Measurements from ENCODE around the gene MRAP.

The MRAP gene

DNA sequence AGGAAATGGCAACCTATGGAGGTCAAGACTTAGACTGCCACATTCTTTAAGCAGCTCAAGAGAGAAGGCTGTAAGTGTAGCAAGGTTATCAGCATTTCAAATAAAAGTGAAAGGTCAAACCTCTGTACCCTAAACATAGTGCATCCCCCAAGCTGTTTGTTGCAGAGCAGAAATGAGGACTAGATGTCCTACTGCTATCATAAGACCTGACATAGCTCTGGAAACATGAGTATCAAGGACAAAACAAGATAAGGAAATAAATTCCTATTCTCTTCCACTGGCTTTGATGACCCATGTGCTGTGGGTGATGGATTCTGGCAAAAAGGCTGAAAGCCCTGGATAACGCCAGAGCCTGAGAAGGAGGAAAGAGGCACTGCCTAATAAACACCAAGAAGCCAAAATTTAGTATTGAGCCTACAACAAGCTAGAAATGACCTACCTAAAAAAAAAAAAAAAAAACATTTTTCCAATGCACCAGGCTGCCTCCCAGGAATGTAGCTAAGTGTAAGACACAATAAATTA is 58.3 kb downstream of the MRAP start:
- Histone ChIP-seq H3K4me1 (ENCODE audit: control insufficient read depth, insufficient read depth, low read length) (no peaks in the 10 kb centered on the region), H3K36me3 (ENCODE audit: control insufficient read depth, insufficient read depth, low read length) (peaks cover 9% of the 10 kb centered on the region), H3K9ac (ENCODE audit: low read length) (no peak overlapping the region), H3K9me3 (ENCODE audit: control insufficient read depth, low read length) (no peaks in the 10 kb centered on the region), H3K27me3 (ENCODE audit: control insufficient read depth, insufficient read depth, low read length) (no peaks in the 10 kb centered on the region), H3K4me3 (ENCODE audit: low read length) (no peak overlapping the region)

DNA sequence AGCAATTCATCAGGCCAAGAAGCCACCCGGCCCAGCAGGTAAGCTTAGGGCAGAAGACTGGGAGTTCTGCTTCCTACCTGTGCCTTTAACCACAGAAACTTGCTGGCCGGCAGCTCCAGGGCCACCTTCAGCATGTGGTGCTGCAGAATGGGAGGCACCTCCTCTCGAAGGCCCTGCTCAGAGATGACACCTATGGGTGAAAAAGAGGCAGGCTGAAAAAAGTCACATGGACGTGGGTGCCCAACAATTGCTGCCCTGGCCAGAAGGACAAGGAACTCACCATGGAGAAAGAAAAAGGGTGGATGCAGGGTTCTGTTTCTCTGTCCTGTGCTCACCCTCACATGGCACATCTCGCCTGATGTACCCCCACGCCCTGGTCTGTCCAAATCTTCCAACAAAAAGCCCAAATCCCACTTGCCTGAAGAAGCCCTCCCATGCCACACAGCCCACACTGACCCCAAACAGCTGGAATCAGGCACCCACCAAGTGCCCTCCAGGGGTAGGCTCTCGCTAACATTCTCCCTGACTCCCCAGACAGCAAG is 61.1 kb downstream of the MRAP start:
- no peaks in the 10 kb centered on the region for H3K27me3 ChIP-seq (ENCODE audit: control insufficient read depth, insufficient read depth, low read length)
- H3K4me3 ChIP-seq (ENCODE audit: low read length) = no peak overlapping the region
- no peaks in the 10 kb centered on the region for H3K9me3 ChIP-seq (ENCODE audit: control insufficient read depth, low read length)
- H3K4me1 ChIP-seq (ENCODE audit: control insufficient read depth, insufficient read depth, low read length) = peaks cover 11% of the 10 kb centered on the region
- no peaks in the 10 kb centered on the region for H3K36me3 ChIP-seq (ENCODE audit: control insufficient read depth, insufficient read depth, low read length)
- no peak overlapping the region for H3K9ac ChIP-seq (ENCODE audit: low read length)

DNA sequence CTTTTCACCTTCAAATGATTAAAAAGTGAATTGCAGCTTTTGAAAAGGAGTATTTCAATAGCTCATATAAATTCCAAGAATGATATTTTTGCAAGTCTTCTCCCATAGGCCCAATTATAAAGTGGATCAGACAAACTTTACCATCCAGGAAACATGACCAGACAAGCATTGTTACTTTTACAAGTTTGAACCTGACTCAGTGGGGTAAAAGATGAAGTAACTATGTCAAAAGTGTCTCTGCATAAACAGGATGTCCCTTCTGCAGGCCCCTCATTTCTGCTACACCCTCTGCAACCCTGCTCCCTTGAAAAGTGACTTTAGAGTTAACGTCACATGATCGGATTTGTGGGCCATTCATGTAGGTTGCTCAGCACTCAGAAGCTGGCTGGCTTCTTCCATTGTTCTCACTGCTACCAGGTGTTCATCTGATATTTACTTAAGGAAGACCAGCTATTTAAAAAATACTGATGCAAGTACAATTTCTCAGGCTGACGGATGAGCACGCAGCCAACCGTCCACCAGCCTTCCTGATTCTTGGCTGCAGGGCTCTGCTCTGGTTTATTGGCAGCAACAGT is 61.8 kb downstream of the MRAP start:
- Histone ChIP-seq H3K4me3 (ENCODE audit: low read length) (no peak overlapping the region), H3K36me3 (ENCODE audit: control insufficient read depth, insufficient read depth, low read length) (no peaks in the 10 kb centered on the region), H3K27me3 (ENCODE audit: control insufficient read depth, insufficient read depth, low read length) (no peaks in the 10 kb centered on the region), H3K9me3 (ENCODE audit: control insufficient read depth, low read length) (no peaks in the 10 kb centered on the region), H3K9ac (ENCODE audit: low read length) (no peak overlapping the region), H3K4me1 (ENCODE audit: control insufficient read depth, insufficient read depth, low read length) (peaks cover 14% of the 10 kb centered on the region)
